ENCODE results near the gene LRP8. TPM values are rescaled to one million over a fixed set of nuclear protein-coding genes. Genes with fewer than 3 reads are reported as not detected.

Gene LRP8
- total RNA-seq, 2 donors from 2014 or later: 36.0 to 68.1 TPM

DNA sequence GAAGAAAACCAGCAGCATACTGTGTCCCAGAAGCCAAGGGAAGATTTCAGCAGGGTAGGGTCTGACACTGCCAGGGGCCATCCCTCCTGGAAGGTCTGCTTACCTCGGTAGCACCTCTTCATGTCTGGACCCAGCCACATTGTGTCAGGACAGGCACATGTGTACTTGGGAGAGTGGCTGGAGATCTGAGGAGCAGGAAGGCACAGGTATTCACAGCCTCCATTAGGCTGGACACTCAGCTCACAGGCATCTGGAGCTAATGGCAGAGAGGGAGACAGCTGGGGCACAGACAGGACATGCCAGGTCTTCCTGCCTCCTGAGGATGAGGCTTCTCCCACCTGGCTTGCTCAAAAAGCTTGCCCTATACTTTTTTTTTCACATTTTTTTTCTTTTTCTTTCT, 69.7 kb downstream of the LRP8 start:
- H3K4me1 Mint-ChIP-seq: no peaks in the 10 kb centered on the region
- ATAC-seq (replicated peaks): no peak

DNA sequence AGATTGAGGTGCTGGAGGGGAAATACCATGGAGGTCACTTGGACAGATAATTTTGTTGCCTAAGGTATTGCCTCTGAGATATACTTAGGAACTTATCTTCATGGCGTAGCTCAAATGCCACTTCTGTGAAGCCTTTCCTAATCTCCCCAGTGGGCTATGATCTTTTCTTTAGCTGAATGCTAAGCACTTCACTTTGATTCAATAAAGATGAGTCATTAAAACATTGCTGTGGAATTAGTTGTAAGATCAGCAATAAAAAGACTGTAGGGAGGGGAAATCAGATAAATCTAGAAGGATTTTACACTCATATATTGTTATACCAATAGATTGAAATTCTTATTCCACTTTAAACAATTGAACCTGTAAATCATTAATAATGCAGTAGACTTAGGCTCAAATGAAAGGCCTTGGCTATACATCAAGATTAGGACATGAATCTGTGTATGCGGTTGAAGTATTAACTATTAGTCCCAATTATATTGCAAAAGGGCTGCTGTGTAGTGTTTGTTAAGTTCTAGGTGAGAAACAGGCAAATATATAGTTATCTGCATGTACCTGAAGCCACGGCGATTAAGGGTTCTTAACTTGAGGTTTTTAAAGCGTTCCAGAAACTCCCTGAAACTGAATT, 70.3 kb downstream of the LRP8 start:
- Mint-ChIP-seq H3K27ac (no peak overlapping the region), H3K4me1 (no peaks in the 10 kb centered on the region), H3K9me3 (no peaks in the 10 kb centered on the region), H3K4me3 (no peak overlapping the region), H3K36me3 (ENCODE audit: low read depth) (peaks cover 97% of the 10 kb centered on the region), H3K27me3 (no peaks in the 10 kb centered on the region)
- no peak for ATAC-seq (replicated peaks)

More for the DNA sequence above, 69.7 kb downstream of the LRP8 start:
- no peak overlapping the region for H3K27ac Mint-ChIP-seq
- H3K4me3 Mint-ChIP-seq: no peak overlapping the region
- no peaks in the 10 kb centered on the region for H3K27me3 Mint-ChIP-seq
- H3K9me3 Mint-ChIP-seq: no peaks in the 10 kb centered on the region
- peaks cover 97% of the 10 kb centered on the region for H3K36me3 Mint-ChIP-seq (ENCODE audit: low read depth)

DNA sequence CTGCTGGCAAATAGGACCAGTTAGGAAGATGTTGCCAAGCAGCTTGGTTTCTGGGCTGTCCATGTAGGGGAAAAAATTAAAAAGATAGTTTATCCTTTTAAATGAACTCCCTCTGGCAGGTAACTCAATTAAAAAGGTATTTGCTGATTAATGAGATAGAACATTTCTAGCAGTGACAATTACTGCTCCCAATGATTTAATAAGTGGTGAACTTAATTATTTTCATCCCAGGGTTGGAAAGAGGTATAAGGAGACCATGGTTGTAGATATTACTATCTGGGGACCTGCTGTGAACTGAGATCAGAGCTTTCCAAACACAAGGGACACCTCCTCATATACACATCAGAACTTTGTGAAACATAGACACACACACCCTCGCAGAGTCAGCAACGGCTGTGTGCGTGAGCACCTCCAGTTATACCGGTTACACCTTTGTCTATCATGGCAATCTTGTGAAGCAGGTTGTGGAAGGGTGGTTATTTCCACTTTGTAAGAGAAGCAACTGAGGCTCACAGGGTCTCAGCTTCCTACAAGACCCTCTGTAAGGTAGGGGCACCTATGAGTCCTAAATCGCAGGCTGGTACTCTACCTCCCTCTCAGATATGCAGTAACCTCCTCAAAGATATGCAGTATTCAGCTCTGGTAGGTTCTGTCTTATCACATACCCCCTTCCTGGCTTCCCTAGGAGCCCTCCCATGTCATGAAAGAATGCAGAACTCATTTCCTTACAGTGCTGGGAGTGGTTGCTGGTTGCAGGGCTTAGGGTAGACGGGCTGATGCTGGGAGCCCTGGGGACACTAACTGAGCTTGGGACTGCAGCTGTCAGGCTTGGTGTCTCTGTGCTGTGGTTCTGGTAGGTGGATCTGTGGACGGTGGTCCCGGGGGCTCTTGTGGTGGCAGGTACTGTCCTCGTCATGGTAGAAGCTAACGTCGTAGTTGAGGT, 71.1 kb downstream of the LRP8 start:
- ATAC-seq (replicated peaks): no peak
- H3K4me3 Mint-ChIP-seq: no peak overlapping the region
- no peaks in the 10 kb centered on the region for H3K27me3 Mint-ChIP-seq
- no peaks in the 10 kb centered on the region for H3K9me3 Mint-ChIP-seq
- H3K27ac Mint-ChIP-seq: no peak overlapping the region
- H3K4me1 Mint-ChIP-seq: no peaks in the 10 kb centered on the region
- peaks cover 97% of the 10 kb centered on the region for H3K36me3 Mint-ChIP-seq (ENCODE audit: low read depth)

DNA sequence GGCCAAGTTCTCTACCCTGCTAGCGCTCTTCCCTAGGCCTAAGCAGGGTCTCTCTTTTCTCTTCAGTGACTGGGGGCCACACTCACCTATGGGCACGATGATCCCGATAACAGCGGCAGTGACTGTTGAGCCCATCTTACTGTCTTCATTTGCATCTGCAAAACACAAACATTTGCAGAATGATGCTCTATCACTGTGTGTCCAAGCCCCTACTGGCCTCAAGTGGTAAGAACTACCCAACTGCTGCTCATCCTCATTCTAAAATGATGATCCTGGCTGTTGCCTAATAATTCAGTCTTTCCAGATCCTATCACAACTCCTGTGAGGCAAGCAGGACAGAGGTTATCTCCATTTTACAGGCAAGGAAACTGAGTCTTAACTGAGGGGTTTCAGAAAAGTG, 72.8 kb downstream of the LRP8 start:
- peaks cover 97% of the 10 kb centered on the region for H3K36me3 Mint-ChIP-seq (ENCODE audit: low read depth)

DNA sequence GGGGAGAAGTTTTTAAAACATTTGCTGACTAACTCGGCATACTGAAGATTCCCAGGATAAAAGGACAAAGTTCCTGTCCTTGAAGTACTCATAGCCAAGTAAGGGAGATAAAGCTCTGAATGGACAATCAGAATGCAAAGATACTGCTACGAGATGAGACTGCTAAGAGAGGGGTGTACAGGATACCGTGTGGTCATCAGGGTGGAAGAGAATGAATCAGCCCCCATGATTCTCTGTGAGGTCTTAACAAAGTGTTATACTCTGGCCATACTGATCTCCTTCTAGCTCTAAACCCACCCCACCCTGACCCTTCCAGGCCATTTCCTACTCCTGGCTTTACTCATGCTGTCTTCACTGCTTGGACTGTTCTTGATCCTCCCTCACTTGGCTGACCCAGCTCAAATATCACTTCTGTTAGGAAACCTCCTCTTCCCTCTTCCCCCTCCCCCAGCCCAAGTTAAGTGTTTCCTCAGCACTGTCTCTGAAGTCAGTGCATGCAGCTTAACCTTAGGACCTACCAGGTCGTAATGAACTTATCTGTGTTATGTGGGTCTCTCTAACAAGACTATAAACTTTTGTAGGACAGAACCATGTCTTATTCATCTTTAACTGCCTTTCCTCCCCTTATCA, 73.7 kb downstream of the LRP8 start:
- no peak for ATAC-seq (replicated peaks)
- H3K27ac Mint-ChIP-seq: no peak overlapping the region
- peaks cover 97% of the 10 kb centered on the region for H3K36me3 Mint-ChIP-seq (ENCODE audit: low read depth)
- no peaks in the 10 kb centered on the region for H3K9me3 Mint-ChIP-seq
- no peak overlapping the region for H3K4me3 Mint-ChIP-seq
- H3K27me3 Mint-ChIP-seq: no peaks in the 10 kb centered on the region
- peaks cover under 1% of the 10 kb centered on the region for H3K4me1 Mint-ChIP-seq

More for the DNA sequence above, 72.8 kb downstream of the LRP8 start:
- no peaks in the 10 kb centered on the region for H3K27me3 Mint-ChIP-seq
- no peak for ATAC-seq (replicated peaks)
- no peaks in the 10 kb centered on the region for H3K4me1 Mint-ChIP-seq
- H3K4me3 Mint-ChIP-seq: no peak overlapping the region
- H3K9me3 Mint-ChIP-seq: no peaks in the 10 kb centered on the region
- H3K27ac Mint-ChIP-seq: no peak overlapping the region

DNA sequence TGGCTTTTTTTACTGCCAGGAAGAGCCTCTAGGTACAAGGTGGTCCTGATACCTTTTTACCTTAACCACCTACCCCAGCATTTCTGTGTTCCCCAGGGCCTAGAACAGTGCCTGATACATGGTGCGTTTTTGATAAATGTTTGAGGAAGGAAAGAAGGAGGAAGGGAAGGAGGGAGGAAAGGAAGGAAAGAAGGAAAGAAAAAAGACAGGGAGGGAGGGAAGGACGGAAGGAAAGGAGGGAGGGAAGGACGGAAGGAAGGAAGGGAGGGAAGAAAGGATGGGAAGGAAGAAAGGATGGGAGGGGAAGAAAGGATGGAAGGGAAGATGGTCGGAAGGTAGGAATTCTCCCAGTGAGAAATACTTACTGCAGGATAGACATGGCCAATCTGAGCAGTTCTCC, 77.5 kb downstream of the LRP8 start:
- no peak for ATAC-seq (replicated peaks)
- Mint-ChIP-seq H3K27me3 (no peaks in the 10 kb centered on the region), H3K36me3 (ENCODE audit: low read depth) (peaks cover 97% of the 10 kb centered on the region), H3K4me3 (no peak overlapping the region), H3K9me3 (no peaks in the 10 kb centered on the region), H3K4me1 (peaks cover 3% of the 10 kb centered on the region), H3K27ac (no peak overlapping the region)

DNA sequence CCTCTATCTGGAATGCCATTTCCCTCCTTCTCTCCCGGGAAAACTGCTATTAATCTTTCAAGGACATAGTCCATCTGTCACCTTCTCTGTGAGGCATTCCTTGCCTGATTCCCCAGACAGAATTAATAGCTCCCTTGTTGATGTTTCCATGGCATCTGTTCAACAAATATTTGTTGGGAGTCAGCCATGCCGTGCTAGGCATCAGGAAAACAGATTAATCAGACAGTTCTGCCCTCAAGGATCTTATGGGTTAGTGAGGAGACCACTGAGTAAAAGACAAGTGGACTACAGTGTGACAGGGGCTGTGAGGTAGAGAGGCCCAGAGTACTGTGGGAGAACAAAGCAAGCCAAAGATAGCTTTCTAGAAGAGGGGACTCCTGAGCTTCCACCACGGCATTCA, 78.2 kb downstream of the LRP8 start:
- Mint-ChIP-seq H3K9me3 (no peaks in the 10 kb centered on the region), H3K4me3 (no peak overlapping the region), H3K36me3 (ENCODE audit: low read depth) (peaks cover 97% of the 10 kb centered on the region), H3K27ac (no peak overlapping the region), H3K27me3 (no peaks in the 10 kb centered on the region), H3K4me1 (peaks cover 3% of the 10 kb centered on the region)
- no peak for ATAC-seq (replicated peaks)

DNA sequence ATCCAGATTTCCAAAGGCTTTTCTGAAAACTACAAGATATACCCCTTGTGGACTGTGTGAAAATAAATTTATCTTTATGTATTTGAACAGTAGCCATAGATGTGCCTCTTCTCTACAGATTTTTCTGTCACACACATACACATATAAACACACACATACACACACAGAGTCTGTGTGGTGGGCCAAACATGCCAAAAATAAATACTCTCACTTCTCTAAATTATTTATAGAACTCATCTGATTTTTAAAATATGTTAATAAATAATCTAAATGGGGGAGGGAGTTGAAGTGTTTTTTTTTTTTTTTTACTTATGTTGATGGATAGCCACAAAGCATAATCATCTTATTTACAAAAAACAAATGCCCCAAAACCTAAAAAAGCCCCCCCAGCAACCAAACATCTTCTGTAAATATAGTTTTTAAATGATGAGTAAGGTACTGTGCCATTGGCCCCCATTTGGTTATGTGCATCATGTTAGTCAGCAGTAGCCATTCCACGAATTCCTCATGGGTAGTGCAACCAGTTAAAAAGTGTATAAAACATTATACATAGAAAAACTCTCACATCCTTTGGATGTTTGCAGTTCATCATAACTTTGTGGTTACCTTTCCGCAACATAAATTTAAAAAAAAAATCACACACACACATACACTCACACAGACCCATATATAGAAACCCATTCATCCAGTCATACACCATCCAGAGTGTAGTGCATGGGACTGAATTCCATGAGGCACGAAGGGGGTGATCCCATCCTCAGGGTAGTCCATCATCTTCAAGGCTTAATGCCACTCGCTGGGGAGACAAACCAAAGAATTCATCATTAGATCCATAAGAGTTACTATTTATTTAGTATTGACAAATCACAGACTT, 81.4 kb downstream of the LRP8 start:
- Mint-ChIP-seq H3K9me3 (no peaks in the 10 kb centered on the region), H3K36me3 (ENCODE audit: low read depth) (peaks cover 69% of the 10 kb centered on the region), H3K4me3 (no peak overlapping the region), H3K27me3 (no peaks in the 10 kb centered on the region), H3K4me1 (peaks cover 3% of the 10 kb centered on the region), H3K27ac (no peak overlapping the region)
- no peak for ATAC-seq (replicated peaks)

DNA sequence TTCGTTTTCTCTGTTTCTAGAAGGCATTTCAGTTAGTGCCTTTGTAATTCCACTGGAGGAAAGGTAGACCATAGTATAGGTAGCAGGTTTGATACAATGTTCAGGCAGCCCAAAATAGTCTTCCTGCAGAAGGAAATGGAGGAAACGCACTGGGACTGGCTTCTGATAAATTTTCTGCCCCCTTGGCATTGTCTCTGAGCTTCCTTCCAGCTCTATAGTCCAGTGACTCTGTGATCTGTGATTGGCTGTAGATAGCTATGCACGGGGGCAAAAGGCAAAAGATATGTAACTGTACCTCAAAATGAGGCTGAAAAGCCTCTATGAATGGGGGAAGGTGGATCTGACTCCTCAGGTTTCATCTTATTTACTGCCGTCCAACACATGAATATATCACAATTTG, 83.7 kb downstream of the LRP8 start:
- no peak overlapping the region for H3K4me3 Mint-ChIP-seq
- H3K36me3 Mint-ChIP-seq (ENCODE audit: low read depth): peaks cover 46% of the 10 kb centered on the region
- no peaks in the 10 kb centered on the region for H3K27me3 Mint-ChIP-seq
- H3K9me3 Mint-ChIP-seq: no peaks in the 10 kb centered on the region
- peaks cover 3% of the 10 kb centered on the region for H3K4me1 Mint-ChIP-seq
- ATAC-seq (replicated peaks): no peak
- H3K27ac Mint-ChIP-seq: no peak overlapping the region

DNA sequence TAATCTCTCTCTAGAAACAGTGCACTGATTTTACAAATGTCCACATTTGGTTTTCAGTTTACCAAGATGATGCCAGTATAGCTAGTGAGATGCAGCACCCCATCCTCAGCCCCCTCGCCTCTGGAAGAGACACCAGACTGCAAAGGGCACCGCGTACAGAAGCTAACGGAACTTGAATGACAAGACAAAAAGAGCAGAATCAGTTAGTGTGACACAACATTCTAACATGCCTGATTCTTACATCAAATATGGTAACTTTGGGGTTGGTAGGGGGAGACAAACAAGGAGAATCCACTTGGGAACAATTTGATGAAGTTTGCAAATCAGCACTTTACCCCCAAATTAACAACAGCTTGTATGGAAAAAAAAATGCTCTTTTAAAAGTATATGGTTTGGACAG, 85.5 kb downstream of the LRP8 start:
- no peak overlapping the region for H3K4me3 Mint-ChIP-seq
- peaks cover 41% of the 10 kb centered on the region for H3K36me3 Mint-ChIP-seq (ENCODE audit: low read depth)
- ATAC-seq (replicated peaks): no peak
- no peak overlapping the region for H3K27ac Mint-ChIP-seq
- H3K9me3 Mint-ChIP-seq: no peaks in the 10 kb centered on the region
- peaks cover 5% of the 10 kb centered on the region for H3K4me1 Mint-ChIP-seq
- no peaks in the 10 kb centered on the region for H3K27me3 Mint-ChIP-seq

DNA sequence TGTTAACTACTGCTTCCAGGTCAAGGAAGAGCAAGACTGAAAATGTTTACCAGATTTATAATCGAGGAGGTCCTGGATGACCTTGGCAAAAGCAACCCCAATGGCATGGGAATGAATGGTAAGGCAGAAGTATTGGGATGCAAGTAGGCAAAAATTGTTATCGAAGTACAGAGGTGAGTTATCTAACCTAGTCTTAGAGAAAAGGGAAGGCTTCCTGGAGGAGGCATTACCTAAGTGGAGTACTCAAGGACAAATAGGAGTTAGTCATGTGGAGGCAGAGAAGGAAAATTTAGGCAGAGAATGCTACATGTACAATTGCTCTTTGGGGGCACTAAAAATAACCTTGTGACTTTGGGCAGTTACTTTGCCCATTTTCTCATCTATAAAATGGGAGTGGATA, 86.0 kb downstream of the LRP8 start:
- Mint-ChIP-seq H3K36me3 (ENCODE audit: low read depth) (peaks cover 37% of the 10 kb centered on the region), H3K27ac (no peak overlapping the region), H3K27me3 (no peaks in the 10 kb centered on the region), H3K4me3 (no peak overlapping the region), H3K4me1 (peaks cover 7% of the 10 kb centered on the region), H3K9me3 (no peaks in the 10 kb centered on the region)
- no peak for ATAC-seq (replicated peaks)

DNA sequence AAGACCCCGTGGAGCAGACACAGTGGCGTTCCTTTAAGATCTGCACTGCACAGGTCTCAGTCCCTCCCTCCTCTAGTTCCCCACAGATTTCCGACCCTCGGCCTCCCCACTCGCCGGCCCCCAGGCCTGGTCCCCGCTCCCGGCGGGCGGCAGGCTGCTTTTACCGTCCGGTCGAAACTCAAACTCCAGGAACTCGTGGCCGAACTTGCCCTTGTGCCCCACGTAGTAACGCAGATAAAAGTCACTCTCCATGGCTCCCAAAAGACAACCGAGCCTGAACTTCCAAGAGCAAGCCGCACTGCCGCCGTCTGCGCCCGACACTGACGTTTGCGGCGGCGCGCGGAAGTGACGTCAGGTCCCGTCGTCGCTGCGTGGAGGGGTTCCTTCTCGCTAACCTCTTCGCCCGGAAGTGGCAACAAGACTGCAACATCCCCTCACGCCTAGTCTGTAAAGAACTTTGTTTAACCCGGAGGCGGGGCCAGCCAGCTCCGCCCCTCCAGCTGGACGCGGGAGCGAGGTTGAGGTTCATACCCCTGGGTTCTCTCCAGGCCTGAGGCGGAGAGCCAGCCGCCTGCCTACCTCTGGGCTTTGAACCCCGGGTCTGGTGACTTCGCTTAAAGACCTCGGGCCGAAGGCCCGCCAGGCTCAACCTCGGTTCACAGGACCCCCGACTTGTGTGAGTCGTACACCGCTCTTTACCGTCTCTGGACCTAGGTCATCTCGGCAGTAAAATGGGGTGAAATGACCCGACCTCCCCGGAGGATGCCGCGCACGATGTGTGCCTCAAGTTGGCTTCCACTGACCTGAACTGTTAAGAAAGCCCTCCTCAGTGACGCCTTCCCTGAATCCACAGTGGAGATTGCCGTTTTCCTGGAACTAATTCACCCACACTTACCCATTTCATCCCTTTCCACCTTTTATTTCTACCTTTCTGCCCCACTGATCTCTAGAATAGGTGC, 89.4 kb downstream of the LRP8 start, which contains the start of gene MAGOH:
Gene MAGOH, minus strand, starts transcription at position 322 of the 959 bp plus-strand sequence. Its CDS starts 70 bp downstream, at position 252.
- peak within 1 kb of the TSS; percentile 97 for H3K27ac Mint-ChIP-seq
- H3K4me3 Mint-ChIP-seq: peak within 1 kb of the TSS; percentile 94
- peaks cover 18% of the 10 kb centered on the region for H3K4me1 Mint-ChIP-seq
- H3K27me3 Mint-ChIP-seq: no peaks in the 10 kb centered on the region
- H3K36me3 Mint-ChIP-seq (ENCODE audit: low read depth): peaks cover 45% of the 10 kb centered on the region
- H3K9me3 Mint-ChIP-seq: no peaks in the 10 kb centered on the region
- ATAC-seq (replicated peaks): peak; percentile 100

DNA sequence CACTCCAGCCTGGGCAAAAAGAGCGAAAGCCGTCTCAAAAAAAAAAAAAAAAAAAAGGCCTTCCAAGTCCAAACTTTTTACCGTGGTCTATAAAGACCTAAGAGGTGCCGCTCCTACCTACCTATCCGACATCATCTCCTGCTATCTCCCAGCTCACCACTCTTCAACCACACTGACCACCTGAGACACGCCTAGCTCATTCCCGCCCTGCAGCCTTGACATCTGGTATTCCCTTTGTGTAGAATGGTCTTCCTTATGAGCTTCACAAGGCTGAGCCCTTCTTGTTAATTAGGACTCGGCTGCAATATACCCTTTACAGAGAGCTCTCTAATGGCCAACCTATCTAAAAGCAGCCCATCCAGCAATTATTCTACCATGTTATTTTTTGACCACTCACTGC, 90.2 kb downstream of the LRP8 start:
- Mint-ChIP-seq H3K4me3 (peak overlapping the region; percentile 94), H3K36me3 (ENCODE audit: low read depth) (peaks cover 54% of the 10 kb centered on the region), H3K9me3 (no peaks in the 10 kb centered on the region), H3K27me3 (no peaks in the 10 kb centered on the region), H3K27ac (peak overlapping the region; percentile 97), H3K4me1 (peaks cover 18% of the 10 kb centered on the region)
- ATAC-seq (replicated peaks): no peak

Data from activated T-helper 17 cell treated with anti-CD3 and anti-CD28 coated beads, Interleukin-2, amount 50 U/mL, for 72 hours (primary cell).